Measurements from ENCODE around the gene RPL19. TPM values are rescaled to one million over a fixed set of nuclear protein-coding genes. Genes with fewer than 3 reads are reported as not detected.

The RPL19 gene
- total and polyA plus RNA-seq, 2 experiments from 2014 or later = 1,594 to 2,627 TPM

DNA sequence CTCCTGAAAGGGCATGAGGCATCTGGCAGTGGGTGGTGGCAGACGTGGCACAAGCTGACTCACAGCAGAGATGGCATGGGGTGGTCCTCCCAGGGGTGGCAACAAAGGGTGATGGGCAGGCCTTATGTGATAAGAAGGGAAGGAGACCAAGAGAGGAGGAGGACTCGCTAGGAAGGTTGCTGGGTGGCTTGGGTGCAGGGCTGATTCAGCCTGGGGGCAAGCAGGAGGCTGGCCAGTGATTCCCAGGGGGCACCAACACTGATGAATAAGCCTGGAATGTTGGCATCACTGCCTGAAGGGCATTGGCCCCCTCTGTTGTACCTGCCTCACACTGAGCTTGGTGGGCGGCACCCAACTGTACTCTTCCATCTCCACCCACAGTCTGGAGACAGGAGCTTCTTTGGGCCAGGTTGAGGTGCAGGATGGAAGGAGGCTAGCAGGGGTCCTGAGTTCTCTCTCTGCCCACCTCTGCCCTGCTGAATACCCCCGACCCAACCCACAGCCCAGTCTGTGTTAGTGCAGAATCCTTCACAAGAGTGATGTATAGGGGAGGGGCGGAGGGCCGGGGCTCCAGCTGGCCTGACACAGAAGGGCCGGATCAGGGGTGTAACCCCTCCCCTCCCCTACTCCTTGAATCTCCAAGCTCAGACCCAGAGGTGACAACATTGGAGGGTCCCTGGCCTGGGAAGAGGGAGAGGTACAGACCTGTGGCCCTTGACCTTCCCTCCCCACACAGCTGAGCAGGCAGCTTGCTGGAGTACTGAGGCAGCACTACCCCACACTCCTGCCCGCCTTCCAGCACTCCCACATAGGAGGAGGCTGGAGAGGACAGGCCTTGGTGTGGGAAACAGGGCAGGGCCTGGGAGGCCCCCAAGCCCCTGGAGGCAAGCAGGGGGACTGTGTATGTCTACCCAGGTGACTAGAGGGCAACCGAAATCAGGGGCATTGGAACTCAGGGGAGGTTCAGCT is 23.1 kb downstream of the RPL19 start (continued):
- TF ChIP-seq, protein P1, sequence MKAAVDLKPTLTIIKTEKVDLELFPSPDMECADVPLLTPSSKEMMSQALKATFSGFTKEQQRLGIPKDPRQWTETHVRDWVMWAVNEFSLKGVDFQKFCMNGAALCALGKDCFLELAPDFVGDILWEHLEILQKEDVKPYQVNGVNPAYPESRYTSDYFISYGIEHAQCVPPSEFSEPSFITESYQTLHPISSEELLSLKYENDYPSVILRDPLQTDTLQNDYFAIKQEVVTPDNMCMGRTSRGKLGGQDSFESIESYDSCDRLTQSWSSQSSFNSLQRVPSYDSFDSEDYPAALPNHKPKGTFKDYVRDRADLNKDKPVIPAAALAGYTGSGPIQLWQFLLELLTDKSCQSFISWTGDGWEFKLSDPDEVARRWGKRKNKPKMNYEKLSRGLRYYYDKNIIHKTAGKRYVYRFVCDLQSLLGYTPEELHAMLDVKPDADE (IDR thresholded peaks at IDR 0.05) = no peak
- TF ChIP-seq POLR2AphosphoS5 (IDR thresholded peaks at IDR 0.05; ENCODE audit: low read depth) = no peak
- no peak for TF ChIP-seq ZNF331 (CRISPR knock-in tag; IDR thresholded peaks at IDR 0.05; ENCODE audit: low read depth)

DNA sequence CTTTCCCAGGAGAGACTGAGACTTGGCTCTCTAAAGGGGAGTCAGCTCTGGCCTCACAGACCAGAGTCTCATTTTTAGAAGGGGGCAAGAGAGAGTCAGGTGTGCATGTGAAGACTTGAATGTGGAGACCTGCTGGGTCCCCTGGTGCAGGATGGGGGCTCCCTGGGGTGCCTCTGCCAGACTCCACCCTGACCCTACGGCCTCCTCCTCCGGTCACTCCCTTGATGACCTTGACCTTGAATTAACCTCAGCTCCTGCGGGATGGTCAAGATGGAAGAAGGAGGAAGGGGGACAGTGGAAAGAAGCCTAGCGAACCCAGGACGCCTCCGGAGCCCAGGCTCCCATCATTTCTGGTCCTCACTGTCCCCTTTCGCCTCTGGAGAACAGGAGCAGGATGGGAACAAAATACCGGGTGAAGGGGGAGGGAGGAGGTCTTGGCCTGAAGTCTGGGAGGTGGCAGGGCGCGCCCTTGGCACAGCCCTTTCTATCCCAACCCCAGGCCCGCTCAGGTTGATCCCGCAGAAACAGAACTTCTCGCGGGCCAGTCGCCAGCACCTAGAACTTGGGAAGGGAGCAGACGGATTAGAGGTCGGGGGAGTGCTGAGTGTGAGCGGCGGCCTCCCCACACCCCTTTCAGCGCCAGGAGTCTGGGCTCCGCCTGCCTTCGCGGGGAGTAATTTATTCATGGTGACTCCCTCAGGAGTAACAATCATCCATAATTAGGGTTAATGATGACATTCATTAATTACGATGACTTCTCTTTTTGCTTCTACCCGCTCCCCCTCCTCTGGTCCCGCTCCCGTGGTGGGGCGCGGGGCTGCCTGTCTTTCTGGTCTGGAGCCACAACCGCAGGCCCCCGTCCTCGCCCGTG is 24.1 kb downstream of the RPL19 start:
- Mint-ChIP-seq H3K36me3 (ENCODE audit: low read depth) (no peaks in the 10 kb centered on the region; the same call in 2 of the 3 replicates), H3K4me1 (peaks cover 17% of the 10 kb centered on the region), H3K27ac (no peak overlapping the region), H3K4me3 (peak overlapping the region; percentile 82), H3K9me3 (no peaks in the 10 kb centered on the region; the same call in 2 of the 3 replicates), H3K27me3 (ENCODE audit: insufficient read depth, low read depth, poor library complexity) (peaks cover 43% of the 10 kb centered on the region)
- H3K4me3 ChIP-seq = peak overlapping the region; percentile 81
- H3K9me2 ChIP-seq (ENCODE audit: insufficient read depth) = no peaks in the 10 kb centered on the region
- H3K36me3 ChIP-seq (ENCODE audit: insufficient read depth) = no peaks in the 10 kb centered on the region
- H3K4me1 ChIP-seq (ENCODE audit: insufficient read depth) = peaks cover 7% of the 10 kb centered on the region; the same call in 1 of the 2 replicates
- H3K4me2 ChIP-seq = peak overlapping the region; percentile 94
- no peak overlapping the region for H3K27ac ChIP-seq (ENCODE audit: low read depth)
- ATAC-seq (peak; percentile 15), DNase-seq (ENCODE audit: low spot score) (no peak)
- H3K27me3 ChIP-seq (ENCODE audit: insufficient read depth) = peaks cover 37% of the 10 kb centered on the region
- 0 out of 2 replicates have a peak, but pooled peaks cover 8% of the 10 kb centered on the region for H3F3A ChIP-seq (replicated peaks; ENCODE audit: low read depth)
- no peaks in the 10 kb centered on the region for H3K79me2 ChIP-seq (replicated peaks; ENCODE audit: insufficient read depth)
- TF ChIP-seq, protein P1 (IDR thresholded peaks at IDR 0.05) = no peak
- peak; percentile 66 for TF ChIP-seq EZH2 (IDR thresholded peaks at IDR 0.05; ENCODE audit: low read depth, unreplicated experiment)
- no peak for TF ChIP-seq STAT1 (IDR thresholded peaks at IDR 0.05; ENCODE audit: unreplicated experiment)
- TF ChIP-seq ZNF114 (CRISPR knock-in tag; IDR thresholded peaks at IDR 0.05) = no peak
- no peaks in the 10 kb centered on the region for H4K20me1 ChIP-seq (replicated peaks; ENCODE audit: insufficient read depth)
- peak overlapping the region; percentile 88 for H2AFZ ChIP-seq

DNA sequence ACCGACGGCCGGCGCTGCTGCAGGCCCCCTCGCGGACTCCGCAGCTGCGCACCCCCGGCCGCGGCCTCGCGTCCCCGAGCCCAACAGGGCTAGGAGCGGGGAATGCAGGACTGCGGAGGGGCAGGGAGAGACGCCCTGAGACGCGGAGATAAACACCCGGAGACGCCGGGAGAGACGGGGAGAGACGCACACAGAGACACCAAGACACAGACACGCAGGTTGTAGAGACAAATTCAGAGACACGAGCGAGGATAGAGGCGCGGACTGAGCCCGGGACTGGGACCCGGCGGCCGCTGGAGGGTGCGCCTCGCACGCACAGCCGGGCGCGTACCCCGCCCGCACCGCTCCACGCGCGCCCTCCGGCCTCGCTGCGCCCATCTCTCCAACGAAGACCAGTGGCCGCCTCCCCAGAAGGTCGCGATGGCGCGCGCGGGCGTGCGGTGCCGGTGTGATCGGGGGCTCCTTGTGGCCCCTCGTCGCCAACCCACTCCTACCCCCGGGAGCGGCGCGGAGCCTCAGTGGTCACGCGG is 24.8 kb downstream of the RPL19 start:
- ATAC-seq = peak; percentile 18
- 0 out of 2 replicates have a peak, but pooled peaks cover 8% of the 10 kb centered on the region for H3F3A ChIP-seq (replicated peaks; ENCODE audit: low read depth)
- TF ChIP-seq CREB1 (CRISPR knock-in tag; IDR thresholded peaks at IDR 0.05; ENCODE audit: low read depth) (no peak), EZH2 (IDR thresholded peaks at IDR 0.05; ENCODE audit: low read depth, unreplicated experiment) (peak; percentile 71), POLR2AphosphoS5 (IDR thresholded peaks at IDR 0.05; ENCODE audit: low read depth) (no peak), STAT1 (IDR thresholded peaks at IDR 0.05; ENCODE audit: unreplicated experiment) (no peak), JUNB (IDR thresholded peaks at IDR 0.05; ENCODE audit: unreplicated experiment) (no peak)
- TF ChIP-seq, protein P1 (IDR thresholded peaks at IDR 0.05) = no peak
- TF ChIP-seq, protein P2, sequence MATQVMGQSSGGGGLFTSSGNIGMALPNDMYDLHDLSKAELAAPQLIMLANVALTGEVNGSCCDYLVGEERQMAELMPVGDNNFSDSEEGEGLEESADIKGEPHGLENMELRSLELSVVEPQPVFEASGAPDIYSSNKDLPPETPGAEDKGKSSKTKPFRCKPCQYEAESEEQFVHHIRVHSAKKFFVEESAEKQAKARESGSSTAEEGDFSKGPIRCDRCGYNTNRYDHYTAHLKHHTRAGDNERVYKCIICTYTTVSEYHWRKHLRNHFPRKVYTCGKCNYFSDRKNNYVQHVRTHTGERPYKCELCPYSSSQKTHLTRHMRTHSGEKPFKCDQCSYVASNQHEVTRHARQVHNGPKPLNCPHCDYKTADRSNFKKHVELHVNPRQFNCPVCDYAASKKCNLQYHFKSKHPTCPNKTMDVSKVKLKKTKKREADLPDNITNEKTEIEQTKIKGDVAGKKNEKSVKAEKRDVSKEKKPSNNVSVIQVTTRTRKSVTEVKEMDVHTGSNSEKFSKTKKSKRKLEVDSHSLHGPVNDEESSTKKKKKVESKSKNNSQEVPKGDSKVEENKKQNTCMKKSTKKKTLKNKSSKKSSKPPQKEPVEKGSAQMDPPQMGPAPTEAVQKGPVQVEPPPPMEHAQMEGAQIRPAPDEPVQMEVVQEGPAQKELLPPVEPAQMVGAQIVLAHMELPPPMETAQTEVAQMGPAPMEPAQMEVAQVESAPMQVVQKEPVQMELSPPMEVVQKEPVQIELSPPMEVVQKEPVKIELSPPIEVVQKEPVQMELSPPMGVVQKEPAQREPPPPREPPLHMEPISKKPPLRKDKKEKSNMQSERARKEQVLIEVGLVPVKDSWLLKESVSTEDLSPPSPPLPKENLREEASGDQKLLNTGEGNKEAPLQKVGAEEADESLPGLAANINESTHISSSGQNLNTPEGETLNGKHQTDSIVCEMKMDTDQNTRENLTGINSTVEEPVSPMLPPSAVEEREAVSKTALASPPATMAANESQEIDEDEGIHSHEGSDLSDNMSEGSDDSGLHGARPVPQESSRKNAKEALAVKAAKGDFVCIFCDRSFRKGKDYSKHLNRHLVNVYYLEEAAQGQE (IDR thresholded peaks at IDR 0.05; ENCODE audit: unreplicated experiment) = no peak
- Mint-ChIP-seq H3K27me3 (ENCODE audit: insufficient read depth, low read depth, poor library complexity) (peaks cover 40% of the 10 kb centered on the region), H3K4me3 (peak overlapping the region; percentile 82), H3K36me3 (ENCODE audit: low read depth) (no peaks in the 10 kb centered on the region; the same call in 2 of the 3 replicates), H3K9me3 (no peaks in the 10 kb centered on the region; the same call in 2 of the 3 replicates), H3K27ac (no peak overlapping the region), H3K4me1 (peaks cover 19% of the 10 kb centered on the region)
- H3K9me2 ChIP-seq (ENCODE audit: insufficient read depth) = no peaks in the 10 kb centered on the region
- no peak for DNase-seq (ENCODE audit: low spot score)
- H3K79me2 ChIP-seq (replicated peaks; ENCODE audit: insufficient read depth) = no peaks in the 10 kb centered on the region
- H2AFZ ChIP-seq = peak overlapping the region; percentile 88
- H3K36me3 ChIP-seq (ENCODE audit: insufficient read depth) = no peaks in the 10 kb centered on the region
- peaks cover 7% of the 10 kb centered on the region; the same call in 1 of the 2 replicates for H3K4me1 ChIP-seq (ENCODE audit: insufficient read depth)
- peaks cover 34% of the 10 kb centered on the region for H3K27me3 ChIP-seq (ENCODE audit: insufficient read depth)
- no peak overlapping the region for H3K27ac ChIP-seq (ENCODE audit: low read depth)
- H3K4me2 ChIP-seq = peak overlapping the region; percentile 94
- peak overlapping the region; percentile 81 for H3K4me3 ChIP-seq
- H4K20me1 ChIP-seq (replicated peaks; ENCODE audit: insufficient read depth) = no peaks in the 10 kb centered on the region
